SK-N-SH treated with all-trans-retinoic acid at 6 μM for 48 hours (cell line): ENCODE results near the gene UBXN2A.

Experiments used
- ATAC-seq: fragments of 200-7000 bp; cut with Tn5 transposase; 3 replicates; pipeline ENCODE4 v1.9.1; 2020; ENCODE audit warnings: mild to moderate bottlenecking, moderate library complexity
- ARNTL ChIP-seq: fragments of 450-650 bp; formaldehyde crosslinking; IDR thresholded peaks from 2 replicates; pipeline ENCODE4 v1.5.0; 2020; ENCODE audit warnings: low read depth, mild to moderate bottlenecking, moderate library complexity, borderline replicate concordance
- BACH2 ChIP-seq: fragments of 250-450 bp; sonication (Bioruptor Pico); IDR thresholded peaks from 2 replicates; pipeline ENCODE4 v1.9.0; 2021; ENCODE audit warnings: mild to moderate bottlenecking, borderline replicate concordance
- CSDC2 ChIP-seq: fragments of 250-450 bp; sonication (Bioruptor Pico); IDR thresholded peaks from 2 replicates; pipeline ENCODE4 v1.5.0; 2020; ENCODE audit warnings: mild to moderate bottlenecking, moderate library complexity
- CSRNP3 ChIP-seq: fragments of 250-450 bp; sonication (Bioruptor Pico); IDR thresholded peaks from 2 replicates; pipeline ENCODE4 v1.5.1; 2021; ENCODE audit warnings: mild to moderate bottlenecking, moderate library complexity
- ESRRG ChIP-seq: fragments of 250-450 bp; sonication (Bioruptor Pico); IDR thresholded peaks from 2 replicates; pipeline ENCODE4 v1.6.1; 2021; ENCODE audit warnings: mild to moderate bottlenecking
- GLIS3 ChIP-seq: fragments of 250-450 bp; sonication (Bioruptor Pico); IDR thresholded peaks from 2 replicates; pipeline ENCODE4 v1.5.0; 2020; ENCODE audit warnings: mild to moderate bottlenecking, moderate library complexity
- ISL1 ChIP-seq: fragments of 250-450 bp; sonication (Bioruptor Pico); IDR thresholded peaks from 2 replicates; pipeline ENCODE4 v2.1.2; 2022; ENCODE audit warnings: mild to moderate bottlenecking, moderate library complexity
- OSR1 ChIP-seq: fragments of 250-450 bp; sonication (Bioruptor Pico); IDR thresholded peaks from 2 replicates; pipeline ENCODE4 v1.8.0; 2022; ENCODE audit warnings: moderate library complexity, mild to moderate bottlenecking, inconsistent platforms
- PATZ1 ChIP-seq: fragments of 250-450 bp; sonication (Bioruptor Pico); IDR thresholded peaks from 2 replicates; pipeline ENCODE4 v1.8.0; 2020; ENCODE audit warnings: mild to moderate bottlenecking, moderate library complexity, borderline replicate concordance
- POU6F1 ChIP-seq: fragments of 250-450 bp; sonication (Bioruptor Pico); IDR thresholded peaks from 2 replicates; pipeline ENCODE4 v1.8.0; 2021; ENCODE audit warnings: low read depth, mild to moderate bottlenecking, moderate library complexity, borderline replicate concordance
- PPARA ChIP-seq: fragments of 250-450 bp; sonication (Bioruptor Pico); IDR thresholded peaks from 2 replicates; pipeline ENCODE4 v1.5.0; 2020; ENCODE audit warnings: mild to moderate bottlenecking, borderline replicate concordance
- RARB ChIP-seq: fragments of 250-450 bp; sonication (Bioruptor Pico); IDR thresholded peaks from 2 replicates; pipeline ENCODE4 v1.8.0; 2021; ENCODE audit warnings: mild to moderate bottlenecking, moderate library complexity
- SNAI2 ChIP-seq: fragments of 250-450 bp; sonication (Bioruptor Pico); IDR thresholded peaks from 2 replicates; pipeline ENCODE4 v1.5.0; 2020; ENCODE audit warnings: mild to moderate bottlenecking, moderate library complexity
- TCF4 ChIP-seq: fragments of 250-450 bp; sonication (Bioruptor Pico); IDR thresholded peaks from 2 replicates; pipeline ENCODE4 v1.8.0; 2021; ENCODE audit warnings: mild to moderate bottlenecking, moderate library complexity, borderline replicate concordance
- TOX ChIP-seq: fragments of 250-450 bp; sonication (Bioruptor Pico); IDR thresholded peaks from 2 replicates; pipeline ENCODE4 v1.8.0; 2021; ENCODE audit warnings: mild to moderate bottlenecking, moderate library complexity, borderline replicate concordance
- TSHZ2 ChIP-seq: fragments of 250-450 bp; sonication (Bioruptor Pico); IDR thresholded peaks from 2 replicates; pipeline ENCODE4 v1.5.0; 2020; ENCODE audit warnings: mild to moderate bottlenecking, moderate library complexity
- ZC3H10 ChIP-seq: fragments of 250-450 bp; sonication (Bioruptor Pico); IDR thresholded peaks from 2 replicates; pipeline ENCODE4 v1.5.1; 2021; ENCODE audit warnings: mild to moderate bottlenecking, moderate library complexity
- ZFP3 ChIP-seq: fragments of 250-450 bp; sonication (Bioruptor Pico); IDR thresholded peaks from 2 replicates; pipeline ENCODE4 v1.5.0; 2020; ENCODE audit warnings: mild to moderate bottlenecking, moderate library complexity
- ZFP30 ChIP-seq: fragments of 450-650 bp; formaldehyde crosslinking; IDR thresholded peaks from 2 replicates; pipeline ENCODE4 v1.5.0; 2022; ENCODE audit warnings: mild to moderate bottlenecking, moderate library complexity
- ZNF565 ChIP-seq: fragments of 450-650 bp; formaldehyde crosslinking; conservative IDR thresholded peaks from 2 replicates; pipeline ENCODE4 v1.5.0; 2020; ENCODE audit warnings: low read depth, mild to moderate bottlenecking, moderate library complexity
- ZNF70 ChIP-seq: fragments of 450-650 bp; formaldehyde crosslinking; IDR thresholded peaks from 2 replicates; pipeline ENCODE4 v1.5.0; 2020; ENCODE audit warnings: mild to moderate bottlenecking, moderate library complexity
- ZNF8 ChIP-seq: fragments of 450-650 bp; formaldehyde crosslinking; IDR thresholded peaks from 2 replicates; pipeline ENCODE4 v1.5.0; 2020; ENCODE audit warnings: mild to moderate bottlenecking, moderate library complexity
- TF ChIP-seq, protein P1 (sequence below): fragments of 250-450 bp; sonication (Bioruptor Pico); IDR thresholded peaks from 2 replicates; pipeline ENCODE4 v1.5.1; 2020; ENCODE audit warnings: low read depth, mild to moderate bottlenecking, moderate library complexity

The UBXN2A gene

DNA sequence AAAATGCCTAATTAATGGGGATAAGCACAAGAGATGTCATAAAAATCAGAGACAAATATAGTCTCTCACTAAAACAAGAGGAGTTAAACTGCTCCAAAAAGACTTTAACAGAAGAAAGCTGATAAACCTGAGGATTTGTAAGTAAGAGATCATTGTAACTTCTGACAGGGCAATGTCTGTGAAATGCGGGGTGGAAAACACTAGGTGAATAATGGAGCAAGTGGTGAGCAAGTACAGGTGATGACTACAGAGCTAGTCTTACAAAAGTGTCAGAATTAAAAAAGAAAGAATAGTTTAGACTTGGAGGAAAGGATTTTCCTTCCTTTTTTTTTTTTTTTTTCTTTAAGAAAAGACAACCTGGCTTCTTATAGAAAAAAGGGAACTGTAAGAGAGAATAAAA, 36.0 kb upstream of the UBXN2A start:
- no peak for TF ChIP-seq BACH2 (CRISPR knock-in tag)
- TF ChIP-seq POU6F1 (CRISPR knock-in tag): no peak
- TF ChIP-seq OSR1 (CRISPR knock-in tag): no peak
- TF ChIP-seq ZFP30: no peak
- TF ChIP-seq, protein P1, sequence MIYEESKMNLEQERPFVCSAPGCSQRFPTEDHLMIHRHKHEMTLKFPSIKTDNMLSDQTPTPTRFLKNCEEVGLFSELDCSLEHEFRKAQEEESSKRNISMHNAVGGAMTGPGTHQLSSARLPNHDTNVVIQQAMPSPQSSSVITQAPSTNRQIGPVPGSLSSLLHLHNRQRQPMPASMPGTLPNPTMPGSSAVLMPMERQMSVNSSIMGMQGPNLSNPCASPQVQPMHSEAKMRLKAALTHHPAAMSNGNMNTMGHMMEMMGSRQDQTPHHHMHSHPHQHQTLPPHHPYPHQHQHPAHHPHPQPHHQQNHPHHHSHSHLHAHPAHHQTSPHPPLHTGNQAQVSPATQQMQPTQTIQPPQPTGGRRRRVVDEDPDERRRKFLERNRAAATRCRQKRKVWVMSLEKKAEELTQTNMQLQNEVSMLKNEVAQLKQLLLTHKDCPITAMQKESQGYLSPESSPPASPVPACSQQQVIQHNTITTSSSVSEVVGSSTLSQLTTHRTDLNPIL (CRISPR knock-in tag): no peak
- no peak for TF ChIP-seq PPARA (CRISPR knock-in tag)
- no peak for TF ChIP-seq PATZ1 (CRISPR knock-in tag)
- no peak for TF ChIP-seq ZNF8 (CRISPR knock-in tag)
- no peak for TF ChIP-seq GLIS3 (CRISPR knock-in tag)
- TF ChIP-seq CSDC2: no peak
- no peak for TF ChIP-seq TCF4 (CRISPR knock-in tag)
- no peak for TF ChIP-seq TSHZ2 (CRISPR knock-in tag)
- no peak for TF ChIP-seq ARNTL (CRISPR knock-in tag)
- TF ChIP-seq ESRRG: no peak
- no peak for TF ChIP-seq ZFP3 (CRISPR knock-in tag)
- ATAC-seq: no peak

DNA sequence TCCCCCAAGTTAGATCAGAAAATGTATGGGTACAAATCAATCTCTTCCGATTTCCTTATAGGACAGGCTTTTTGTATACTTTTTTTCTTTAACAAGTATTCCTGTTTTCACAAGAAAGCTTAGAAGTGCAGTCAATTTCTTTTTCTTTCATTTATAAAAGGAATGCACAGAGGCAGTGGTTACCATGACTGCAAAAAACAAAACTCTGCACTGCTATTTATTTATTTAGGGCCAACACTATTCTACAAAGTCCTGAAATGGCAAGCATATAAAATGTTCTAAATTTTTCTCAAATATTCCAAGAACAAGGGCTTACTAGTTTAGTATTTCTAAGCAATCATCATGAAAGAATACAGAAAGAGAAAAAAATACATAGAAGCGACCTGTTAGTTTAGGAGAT, 35.6 kb upstream of the UBXN2A start:
- ATAC-seq: peak; percentile 87
- no peak for TF ChIP-seq GLIS3 (CRISPR knock-in tag)

DNA sequence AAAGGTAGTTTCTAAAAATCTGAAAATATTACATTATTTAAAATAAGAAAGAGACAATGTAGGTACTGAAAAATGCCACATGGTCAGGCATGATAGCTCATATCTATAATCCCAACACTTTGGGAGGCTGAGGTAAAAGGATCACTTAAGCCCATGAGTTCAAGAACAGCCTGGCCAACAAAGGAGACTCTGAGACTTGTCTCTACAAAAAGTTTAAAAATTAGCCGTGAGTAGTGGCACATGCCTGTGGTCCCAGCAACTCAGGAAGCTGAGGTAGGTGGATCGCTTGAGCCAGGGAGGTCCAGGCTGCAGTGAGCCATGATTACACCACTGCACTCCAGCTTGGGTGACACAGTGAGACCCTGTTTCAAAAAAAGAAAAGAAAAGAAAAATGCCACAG, 35.1 kb upstream of the UBXN2A start:
- peak; percentile 34 for ATAC-seq
- TF ChIP-seq RARB (no peak), ZFP3 (CRISPR knock-in tag) (no peak), CSRNP3 (CRISPR knock-in tag) (no peak), ZFP30 (no peak), ISL1 (no peak), SNAI2 (CRISPR knock-in tag) (no peak), PATZ1 (CRISPR knock-in tag) (no peak), ZNF70 (CRISPR knock-in tag) (no peak), BACH2 (CRISPR knock-in tag) (no peak), ZNF8 (CRISPR knock-in tag) (no peak), ZNF565 (CRISPR knock-in tag) (no peak), PPARA (CRISPR knock-in tag) (no peak), ESRRG (no peak), ARNTL (CRISPR knock-in tag) (no peak), TSHZ2 (CRISPR knock-in tag) (no peak), ZC3H10 (no peak), TOX (CRISPR knock-in tag) (no peak), TCF4 (CRISPR knock-in tag) (no peak)
